HL-60 (cell line): ENCODE measurements around the gene DGLUCY.

Source experiments
- DNase-seq, 2 experiments: peaks; one replicate each; pipeline ENCODE4 v3.0.0-alpha.2; 2010 to 2020; ENCODE audit warnings: low read depth in 1 of 2, low spot score in 1 of 2
- H3K27ac ChIP-seq: fragments of 250-450 bp; sonication (Bioruptor Pico); replicated peaks from 2 replicates; pipeline ENCODE4 v1.5.1; 2020; ENCODE audit warnings: mild to moderate bottlenecking, moderate library complexity
- H3K27me3 ChIP-seq: fragments of 250-450 bp; sonication (Bioruptor Pico); 2 replicates; pipeline ENCODE4 v1.5.1; 2021; ENCODE audit warnings: mild to moderate bottlenecking, moderate library complexity; ENCODE audit not compliant: insufficient read depth, poor library complexity, severe bottlenecking
- H3K4me3 ChIP-seq: replicated peaks from 2 replicates; pipeline ENCODE4 v1.5.1; 2011; ENCODE audit warnings: mild to moderate bottlenecking, control low read depth, low read length; ENCODE audit not compliant: insufficient read depth
- CTCF ChIP-seq: IDR thresholded peaks from one replicate; pipeline ENCODE4 v1.5.1; 2011; ENCODE audit warnings: low read length, control low read depth, inconsistent platforms; ENCODE audit not compliant: insufficient read depth
- GABPA ChIP-seq: IDR thresholded peaks from 2 replicates; pipeline ENCODE4 v1.6.1; 2012; ENCODE audit warnings: low read depth
- POLR2AphosphoS5 ChIP-seq: IDR thresholded peaks from 2 replicates; pipeline ENCODE4 v1.6.1; 2012; ENCODE audit warnings: low read depth
- SPI1 ChIP-seq: IDR thresholded peaks from 2 replicates; pipeline ENCODE4 v1.6.1; 2012; ENCODE audit warnings: low read depth, mild to moderate bottlenecking, borderline replicate concordance
- TF ChIP-seq, protein P1 (sequence below): IDR thresholded peaks from 2 replicates; pipeline ENCODE4 v1.6.1; 2012; ENCODE audit warnings: low read depth; ENCODE audit not compliant: insufficient replicate concordance

DGLUCY gene

GRCh38 chr14:91204657-91205056 is 90.8 kb downstream of the DGLUCY start:
- no peak for DNase-seq
- TF ChIP-seq POLR2AphosphoS5, result no peak
- TF ChIP-seq SPI1, result no peak

GRCh38 chr14:91205459-91205858 is 91.6 kb downstream of the DGLUCY start:
- TF ChIP-seq GABPA, result no peak
- no peaks in the 10 kb centered on the region for H3K27me3 ChIP-seq
- H3K27ac ChIP-seq, result no peak overlapping the region
- H3K4me3 ChIP-seq, result no peak overlapping the region
- DNase-seq, result no peak

More at GRCh38 chr14:91204657-91205056, 90.8 kb downstream of the DGLUCY start:
- no peak overlapping the region for H3K4me3 ChIP-seq
- H3K27ac ChIP-seq, result no peak overlapping the region
- H3K27me3 ChIP-seq, result no peaks in the 10 kb centered on the region

DNA sequence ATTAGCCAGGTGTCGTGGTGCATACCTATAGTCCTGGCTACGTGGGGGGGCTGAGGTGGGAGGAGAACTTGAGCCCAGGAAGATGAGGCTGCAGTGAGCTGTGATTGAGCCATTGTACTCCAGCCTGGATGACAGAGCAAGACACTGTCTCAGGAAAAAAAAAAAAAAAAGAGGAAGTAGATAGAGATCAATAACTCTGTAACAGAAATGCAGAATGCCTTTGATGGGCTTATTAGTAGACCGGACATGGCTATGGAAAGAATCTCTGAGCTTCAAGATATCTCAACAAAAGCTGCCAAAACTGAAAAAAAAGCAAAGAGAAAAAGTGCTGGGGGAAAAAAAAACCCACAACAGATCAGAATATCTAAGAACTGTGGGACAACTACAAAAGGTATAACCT is 93.1 kb downstream of the DGLUCY start:
- no peak for DNase-seq
- Histone ChIP-seq H3K27me3 (no peaks in the 10 kb centered on the region), H3K27ac (no peak overlapping the region), H3K4me3 (no peak overlapping the region)
- no peak for TF ChIP-seq SPI1
- TF ChIP-seq POLR2AphosphoS5, result no peak
- TF ChIP-seq CTCF, result no peak

DNA sequence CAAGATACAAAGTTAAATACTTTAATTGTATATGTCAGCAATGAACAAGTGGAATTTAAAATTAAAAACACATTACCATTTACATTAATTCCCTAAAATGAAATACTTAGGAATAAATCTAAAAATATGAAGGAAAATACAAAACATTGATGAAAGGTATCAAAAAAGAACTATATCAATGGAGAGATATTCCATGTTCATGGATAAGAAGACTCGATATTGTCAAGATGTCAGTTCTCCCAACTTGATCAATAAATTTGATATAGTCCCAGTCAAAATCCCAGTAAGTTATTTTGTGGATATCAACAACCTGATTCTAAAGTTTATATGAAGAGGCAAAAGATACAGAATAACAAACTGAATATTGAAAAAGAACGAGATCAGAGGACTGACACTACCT is 97.1 kb downstream of the DGLUCY start:
- no peak for DNase-seq

DNA sequence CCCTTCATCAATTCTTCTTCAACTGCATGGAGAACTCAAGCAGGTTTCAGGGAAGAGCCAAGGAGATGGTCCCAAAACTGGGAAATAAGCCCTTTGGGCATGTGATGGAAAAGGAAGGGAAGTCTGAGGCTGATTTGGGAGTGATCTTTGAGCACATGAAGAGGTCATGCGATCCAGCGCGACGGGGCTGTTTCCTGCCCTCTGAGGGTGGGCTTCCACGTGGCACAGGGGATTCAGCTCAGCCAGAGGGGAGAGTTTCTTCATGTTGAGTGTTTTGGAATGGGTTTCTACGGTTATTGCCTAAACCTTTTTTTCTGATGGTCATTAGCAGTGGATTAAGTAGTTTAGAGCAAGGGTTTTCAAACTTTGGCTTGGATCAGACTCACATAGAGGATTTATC is 100.4 kb downstream of the DGLUCY start:
- H3K4me3 ChIP-seq, result no peak overlapping the region
- no peak overlapping the region for H3K27ac ChIP-seq
- no peaks in the 10 kb centered on the region for H3K27me3 ChIP-seq
- no peak for DNase-seq
- TF ChIP-seq GABPA (no peak), SPI1 (no peak), POLR2AphosphoS5 (no peak), CTCF (no peak)
- TF ChIP-seq, protein P1, sequence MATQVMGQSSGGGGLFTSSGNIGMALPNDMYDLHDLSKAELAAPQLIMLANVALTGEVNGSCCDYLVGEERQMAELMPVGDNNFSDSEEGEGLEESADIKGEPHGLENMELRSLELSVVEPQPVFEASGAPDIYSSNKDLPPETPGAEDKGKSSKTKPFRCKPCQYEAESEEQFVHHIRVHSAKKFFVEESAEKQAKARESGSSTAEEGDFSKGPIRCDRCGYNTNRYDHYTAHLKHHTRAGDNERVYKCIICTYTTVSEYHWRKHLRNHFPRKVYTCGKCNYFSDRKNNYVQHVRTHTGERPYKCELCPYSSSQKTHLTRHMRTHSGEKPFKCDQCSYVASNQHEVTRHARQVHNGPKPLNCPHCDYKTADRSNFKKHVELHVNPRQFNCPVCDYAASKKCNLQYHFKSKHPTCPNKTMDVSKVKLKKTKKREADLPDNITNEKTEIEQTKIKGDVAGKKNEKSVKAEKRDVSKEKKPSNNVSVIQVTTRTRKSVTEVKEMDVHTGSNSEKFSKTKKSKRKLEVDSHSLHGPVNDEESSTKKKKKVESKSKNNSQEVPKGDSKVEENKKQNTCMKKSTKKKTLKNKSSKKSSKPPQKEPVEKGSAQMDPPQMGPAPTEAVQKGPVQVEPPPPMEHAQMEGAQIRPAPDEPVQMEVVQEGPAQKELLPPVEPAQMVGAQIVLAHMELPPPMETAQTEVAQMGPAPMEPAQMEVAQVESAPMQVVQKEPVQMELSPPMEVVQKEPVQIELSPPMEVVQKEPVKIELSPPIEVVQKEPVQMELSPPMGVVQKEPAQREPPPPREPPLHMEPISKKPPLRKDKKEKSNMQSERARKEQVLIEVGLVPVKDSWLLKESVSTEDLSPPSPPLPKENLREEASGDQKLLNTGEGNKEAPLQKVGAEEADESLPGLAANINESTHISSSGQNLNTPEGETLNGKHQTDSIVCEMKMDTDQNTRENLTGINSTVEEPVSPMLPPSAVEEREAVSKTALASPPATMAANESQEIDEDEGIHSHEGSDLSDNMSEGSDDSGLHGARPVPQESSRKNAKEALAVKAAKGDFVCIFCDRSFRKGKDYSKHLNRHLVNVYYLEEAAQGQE, result no peak

More for the DNA sequence above, 97.1 kb downstream of the DGLUCY start:
- H3K4me3 ChIP-seq, result no peak overlapping the region
- no peak for TF ChIP-seq SPI1
- TF ChIP-seq, protein P1, result no peak
- no peak for TF ChIP-seq CTCF
- no peak for TF ChIP-seq POLR2AphosphoS5
- TF ChIP-seq GABPA, result no peak
- no peak overlapping the region for H3K27ac ChIP-seq
- no peaks in the 10 kb centered on the region for H3K27me3 ChIP-seq
